HEK293 (cell line): ENCODE results near the gene MCM7.

ENCODE experiments used
- EGR2 ChIP-seq: fragments of 450-650 bp; formaldehyde crosslinking; IDR thresholded peaks from 2 replicates; pipeline ENCODE4 v1.5.1; 2016; ENCODE audit warnings: low read depth, missing biosample characterization, missing genetic modification characterization
- GLI4 ChIP-seq: fragments of 450-650 bp; formaldehyde crosslinking; IDR thresholded peaks from 2 replicates; pipeline ENCODE4 v1.5.1; 2016; ENCODE audit warnings: missing biosample characterization, missing genetic modification characterization
- GLIS1 ChIP-seq: fragments of 450-650 bp; formaldehyde crosslinking; IDR thresholded peaks from 2 replicates; pipeline ENCODE4 v1.5.1; 2016; ENCODE audit warnings: missing biosample characterization, missing genetic modification characterization
- GLIS2 ChIP-seq: fragments of 450-650 bp; formaldehyde crosslinking; IDR thresholded peaks from 2 replicates; pipeline ENCODE4 v1.5.1; 2016; ENCODE audit warnings: missing biosample characterization, missing genetic modification characterization
- KLF8 ChIP-seq: fragments of 450-650 bp; formaldehyde crosslinking; IDR thresholded peaks from 2 replicates; pipeline ENCODE4 v1.5.1; 2016; ENCODE audit warnings: missing biosample characterization, missing genetic modification characterization
- KLF9 ChIP-seq: fragments of 450-650 bp; formaldehyde crosslinking; IDR thresholded peaks from 2 replicates; pipeline ENCODE4 v1.5.1; 2016; ENCODE audit warnings: missing biosample characterization, missing genetic modification characterization, low read depth
- SCRT1 ChIP-seq: fragments of 450-650 bp; formaldehyde crosslinking; IDR thresholded peaks from 2 replicates; pipeline ENCODE4 v1.5.1; 2016; ENCODE audit warnings: missing biosample characterization, missing genetic modification characterization, borderline replicate concordance
- SP2 ChIP-seq: fragments of 450-650 bp; formaldehyde crosslinking; IDR thresholded peaks from 2 replicates; pipeline ENCODE4 v1.5.1; 2016; ENCODE audit warnings: missing biosample characterization, missing genetic modification characterization
- ZBTB17 ChIP-seq: fragments of 450-650 bp; formaldehyde crosslinking; IDR thresholded peaks from 2 replicates; pipeline ENCODE4 v1.5.1; 2016; ENCODE audit warnings: missing biosample characterization, missing genetic modification characterization
- ZBTB20 ChIP-seq: fragments of 450-650 bp; formaldehyde crosslinking; IDR thresholded peaks from 2 replicates; pipeline ENCODE4 v1.5.1; 2016; ENCODE audit warnings: missing biosample characterization, missing genetic modification characterization
- ZBTB48 ChIP-seq: fragments of 450-650 bp; formaldehyde crosslinking; IDR thresholded peaks from 2 replicates; pipeline ENCODE4 v1.5.1; 2016; ENCODE audit warnings: missing biosample characterization, missing genetic modification characterization
- ZBTB49 ChIP-seq: fragments of 450-650 bp; formaldehyde crosslinking; IDR thresholded peaks from 2 replicates; pipeline ENCODE4 v1.5.1; 2016; ENCODE audit warnings: missing biosample characterization, missing genetic modification characterization, low read depth
- ZEB2 ChIP-seq: fragments of 450-650 bp; formaldehyde crosslinking; IDR thresholded peaks from 2 replicates; pipeline ENCODE4 v1.5.1; 2016; ENCODE audit warnings: missing biosample characterization, missing genetic modification characterization
- ZFHX2 ChIP-seq: fragments of 450-650 bp; formaldehyde crosslinking; conservative IDR thresholded peaks from 2 replicates; pipeline ENCODE4 v1.5.1; 2016; ENCODE audit warnings: missing biosample characterization, missing genetic modification characterization
- ZIC2 ChIP-seq: fragments of 450-650 bp; formaldehyde crosslinking; IDR thresholded peaks from 2 replicates; pipeline ENCODE4 v1.5.1; 2016; ENCODE audit warnings: missing biosample characterization, missing genetic modification characterization
- ZNF148 ChIP-seq: fragments of 450-650 bp; formaldehyde crosslinking; IDR thresholded peaks from 2 replicates; pipeline ENCODE4 v1.5.0; 2017; ENCODE audit warnings: missing biosample characterization, missing genetic modification characterization, borderline replicate concordance
- ZNF169 ChIP-seq: fragments of 450-650 bp; formaldehyde crosslinking; IDR thresholded peaks from 2 replicates; pipeline ENCODE4 v1.5.1; 2016; ENCODE audit warnings: missing biosample characterization, missing genetic modification characterization
- ZNF184 ChIP-seq: fragments of 450-650 bp; IDR thresholded peaks from 2 replicates; pipeline ENCODE4 v1.5.1; 2018; ENCODE audit warnings: missing biosample characterization, mild to moderate bottlenecking, missing genetic modification characterization
- ZNF2 ChIP-seq: fragments of 450-650 bp; formaldehyde crosslinking; IDR thresholded peaks from 2 replicates; pipeline ENCODE4 v1.5.1; 2016; ENCODE audit warnings: missing biosample characterization, missing genetic modification characterization
- ZNF266 ChIP-seq: fragments of 450-650 bp; formaldehyde crosslinking; IDR thresholded peaks from 2 replicates; pipeline ENCODE4 v1.5.1; 2016; ENCODE audit warnings: missing biosample characterization, missing genetic modification characterization, low read depth
- ZNF292 ChIP-seq: fragments of 450-650 bp; formaldehyde crosslinking; IDR thresholded peaks from 2 replicates; pipeline ENCODE4 v1.5.1; 2016; ENCODE audit warnings: low read depth, missing biosample characterization, missing genetic modification characterization, borderline replicate concordance
- ZNF335 ChIP-seq: fragments of 450-650 bp; formaldehyde crosslinking; conservative IDR thresholded peaks from 2 replicates; pipeline ENCODE4 v1.5.1; 2016; ENCODE audit warnings: missing biosample characterization, missing genetic modification characterization
- ZNF37A ChIP-seq: fragments of 450-650 bp; IDR thresholded peaks from 2 replicates; pipeline ENCODE4 v1.5.1; 2018; ENCODE audit warnings: missing biosample characterization, missing genetic modification characterization
- ZNF391 ChIP-seq: fragments of 450-650 bp; formaldehyde crosslinking; IDR thresholded peaks from 2 replicates; pipeline ENCODE4 v1.5.1; 2016; ENCODE audit warnings: low read depth, missing biosample characterization, missing genetic modification characterization, borderline replicate concordance
- ZNF501 ChIP-seq: fragments of 450-650 bp; formaldehyde crosslinking; IDR thresholded peaks from 2 replicates; pipeline ENCODE4 v1.5.1; 2016; ENCODE audit warnings: missing biosample characterization, missing genetic modification characterization
- ZNF514 ChIP-seq: fragments of 450-650 bp; formaldehyde crosslinking; IDR thresholded peaks from 2 replicates; pipeline ENCODE4 v1.5.1; 2016; ENCODE audit warnings: missing biosample characterization, missing genetic modification characterization
- ZNF529 ChIP-seq: fragments of 450-650 bp; formaldehyde crosslinking; IDR thresholded peaks from 2 replicates; pipeline ENCODE4 v1.5.1; 2017; ENCODE audit warnings: missing genetic modification characterization, missing biosample characterization; ENCODE audit not compliant: insufficient replicate concordance
- ZNF558 ChIP-seq: fragments of 450-650 bp; formaldehyde crosslinking; IDR thresholded peaks from 2 replicates; pipeline ENCODE4 v1.5.1; 2016; ENCODE audit warnings: missing biosample characterization, missing genetic modification characterization
- ZNF561 ChIP-seq: fragments of 450-650 bp; IDR thresholded peaks from 2 replicates; pipeline ENCODE4 v1.5.1; 2018; ENCODE audit warnings: missing biosample characterization, missing genetic modification characterization, borderline replicate concordance
- ZNF76 ChIP-seq: fragments of 450-650 bp; formaldehyde crosslinking; IDR thresholded peaks from 2 replicates; pipeline ENCODE4; 2016; ENCODE audit warnings: low read depth, missing biosample characterization, missing genetic modification characterization, borderline replicate concordance
- ZNF830 ChIP-seq: fragments of 450-650 bp; IDR thresholded peaks from 2 replicates; pipeline ENCODE4 v1.5.0; 2018; ENCODE audit warnings: missing biosample characterization, missing genetic modification characterization, low read depth, mild to moderate bottlenecking, moderate library complexity
- ZNF837 ChIP-seq: fragments of 450-650 bp; formaldehyde crosslinking; IDR thresholded peaks from 2 replicates; pipeline ENCODE4 v1.5.1; 2016; ENCODE audit warnings: missing biosample characterization, missing genetic modification characterization
- TF ChIP-seq, protein P1 (sequence below): fragments of 450-650 bp; formaldehyde crosslinking; IDR thresholded peaks from 2 replicates; pipeline ENCODE4 v1.5.1; 2016; ENCODE audit warnings: missing biosample characterization, missing genetic modification characterization
- TF ChIP-seq, protein P2 (sequence below): fragments of 450-650 bp; formaldehyde crosslinking; IDR thresholded peaks from 2 replicates; pipeline ENCODE4; 2016; ENCODE audit warnings: missing biosample characterization, missing genetic modification characterization

The MCM7 gene

GRCh38 chr7:100126931-100127865 lies 26.0 kb upstream of the MCM7 start, which contains the start of gene MBLAC1 (continued):
- TF ChIP-seq ZNF148 (tag by site-specific recombination) (no peak), ZNF837 (tag by site-specific recombination) (peak; percentile 74; the same call in 1 of the 2 replicates), SCRT1 (no peak), ZNF292 (tag by site-specific recombination) (no peak), SP2 (tag by site-specific recombination) (peak; percentile 86), GLI4 (tag by site-specific recombination) (peak; percentile 89), ZNF558 (tag by site-specific recombination) (0 out of 2 replicates have a peak, but pooled peaks have one; percentile 44), ZBTB20 (tag by site-specific recombination) (peak; percentile 97), ZNF184 (0 out of 2 replicates have a peak, but pooled peaks have one; percentile 1), ZNF2 (no peak), ZBTB49 (tag by site-specific recombination) (no peak), ZNF561 (tag by site-specific recombination) (peak; percentile 59), ZNF501 (tag by site-specific recombination) (peak; percentile 98), ZEB2 (peak; percentile 93; the same call in 1 of the 2 replicates), ZNF335 (peak; percentile 87), ZNF391 (peak; percentile 13; the same call in 1 of the 2 replicates), ZNF76 (tag by site-specific recombination) (peak; percentile 23; the same call in 1 of the 2 replicates), GLIS2 (tag by site-specific recombination) (peak; percentile 85), KLF8 (tag by site-specific recombination) (peak; percentile 93), EGR2 (tag by site-specific recombination) (peak; percentile 65), ZNF169 (no peak), ZNF529 (tag by site-specific recombination) (no peak), ZNF830 (no peak), ZNF266 (tag by site-specific recombination) (no peak), ZFHX2 (tag by site-specific recombination) (peak; percentile 86), ZBTB17 (tag by site-specific recombination) (peak; percentile 90), GLIS1 (tag by site-specific recombination) (peak; percentile 84), ZNF37A (no peak), ZNF514 (tag by site-specific recombination) (no peak), ZBTB48 (peak; percentile 99), ZIC2 (tag by site-specific recombination) (no peak), KLF9 (peak; percentile 85)
- TF ChIP-seq, protein P1, sequence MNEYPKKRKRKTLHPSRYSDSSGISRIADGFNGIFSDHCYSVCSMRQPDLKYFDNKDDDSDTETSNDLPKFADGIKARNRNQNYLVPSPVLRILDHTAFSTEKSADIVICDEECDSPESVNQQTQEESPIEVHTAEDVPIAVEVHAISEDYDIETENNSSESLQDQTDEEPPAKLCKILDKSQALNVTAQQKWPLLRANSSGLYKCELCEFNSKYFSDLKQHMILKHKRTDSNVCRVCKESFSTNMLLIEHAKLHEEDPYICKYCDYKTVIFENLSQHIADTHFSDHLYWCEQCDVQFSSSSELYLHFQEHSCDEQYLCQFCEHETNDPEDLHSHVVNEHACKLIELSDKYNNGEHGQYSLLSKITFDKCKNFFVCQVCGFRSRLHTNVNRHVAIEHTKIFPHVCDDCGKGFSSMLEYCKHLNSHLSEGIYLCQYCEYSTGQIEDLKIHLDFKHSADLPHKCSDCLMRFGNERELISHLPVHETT (tag by site-specific recombination): no peak
- TF ChIP-seq, protein P2, sequence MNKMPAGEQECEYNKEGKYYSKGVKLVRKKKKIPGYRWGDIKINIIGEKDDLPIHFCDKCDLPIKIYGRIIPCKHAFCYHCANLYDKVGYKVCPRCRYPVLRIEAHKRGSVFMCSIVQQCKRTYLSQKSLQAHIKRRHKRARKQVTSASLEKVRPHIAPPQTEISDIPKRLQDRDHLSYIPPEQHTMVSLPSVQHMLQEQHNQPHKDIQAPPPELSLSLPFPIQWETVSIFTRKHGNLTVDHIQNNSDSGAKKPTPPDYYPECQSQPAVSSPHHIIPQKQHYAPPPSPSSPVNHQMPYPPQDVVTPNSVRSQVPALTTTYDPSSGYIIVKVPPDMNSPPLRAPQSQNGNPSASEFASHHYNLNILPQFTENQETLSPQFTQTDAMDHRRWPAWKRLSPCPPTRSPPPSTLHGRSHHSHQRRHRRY (tag by site-specific recombination): no peak
